OCI-LY1 (cell line): ENCODE results near the gene SPOCK2.

Experiments
- H2AFZ ChIP-seq: fragments of 200-600 bp; sonication (generic), shearing (Covaris generic); 2 replicates; pipeline ENCODE4 v1.6.0; 2014; ENCODE audit warnings: antibody characterized with exemption, mild to moderate bottlenecking, low read length
- H3F3A ChIP-seq: fragments of 200-600 bp; sonication (generic), shearing (Covaris generic); 2 replicates; pipeline ENCODE4 v1.6.0; 2014; ENCODE audit warnings: mild to moderate bottlenecking, antibody characterized with exemption, low read length, moderate library complexity; ENCODE audit not compliant: insufficient read depth
- H3K27ac ChIP-seq: fragments of 200-600 bp; sonication (generic); 2 replicates; pipeline ENCODE4 v1.5.1; 2014; ENCODE audit warnings: low read length, mixed run types, mild to moderate bottlenecking, low read depth; ENCODE audit not compliant: poor library complexity, severe bottlenecking
- H3K27me3 ChIP-seq: fragments of 200-600 bp; sonication (generic); 2 replicates; pipeline ENCODE4 v1.6.0; 2014; ENCODE audit warnings: antibody characterized with exemption, mild to moderate bottlenecking, low read length, moderate library complexity; ENCODE audit not compliant: insufficient read depth
- H3K36me3 ChIP-seq: fragments of 200-600 bp; sonication (generic); 2 replicates; pipeline ENCODE4 v1.6.1; 2014; ENCODE audit warnings: mild to moderate bottlenecking, antibody characterized with exemption, low read length, moderate library complexity, mixed read lengths; ENCODE audit not compliant: insufficient read depth
- H3K4me1 ChIP-seq: fragments of 200-600 bp; sonication (generic); 2 replicates; pipeline ENCODE4 v1.5.1; 2014; ENCODE audit warnings: mild to moderate bottlenecking, low read length, moderate library complexity; ENCODE audit not compliant: insufficient read depth, severe bottlenecking
- H3K4me2 ChIP-seq: fragments of 200-600 bp; sonication (generic), shearing (Covaris generic); 2 replicates; pipeline ENCODE4 v1.6.1; 2014; ENCODE audit warnings: low read length
- H3K4me3 ChIP-seq: fragments of 200-600 bp; sonication (generic); 2 replicates; pipeline ENCODE4 v1.5.1; 2014; ENCODE audit warnings: low read length, low read depth, mild to moderate bottlenecking, mixed read lengths; ENCODE audit not compliant: poor library complexity, severe bottlenecking
- H3K79me2 ChIP-seq: fragments of 200-600 bp; shearing (Covaris generic); 2 replicates; pipeline ENCODE4 v1.6.1; 2016; ENCODE audit warnings: mixed run types, low read length, mixed read lengths; ENCODE audit not compliant: insufficient read depth
- H3K9ac ChIP-seq: fragments of 200-600 bp; sonication (generic), shearing (Covaris generic); 2 replicates; pipeline ENCODE4 v1.6.1; 2014; ENCODE audit warnings: mild to moderate bottlenecking, low read length, mixed read lengths
- H3K9me2 ChIP-seq: fragments of 200-600 bp; sonication (generic), shearing (Covaris generic); 2 replicates; pipeline ENCODE4 v1.6.1; 2014; ENCODE audit warnings: low read depth, mild to moderate bottlenecking, low read length, mixed read lengths
- H3K9me3 ChIP-seq: fragments of 200-600 bp; shearing (Covaris generic); 2 replicates; pipeline ENCODE4 v1.6.1; 2014; ENCODE audit warnings: low read length, mixed read lengths
- H4K20me1 ChIP-seq: fragments of 200-600 bp; sonication (generic), shearing (Covaris generic); 2 replicates; pipeline ENCODE4 v1.6.0; 2016; ENCODE audit warnings: mild to moderate bottlenecking, low read length; ENCODE audit not compliant: insufficient read depth
- EZH2 ChIP-seq: fragments of 200-600 bp; sonication (generic), shearing (Covaris generic); IDR thresholded peaks from 2 replicates; pipeline ENCODE4 v1.8.0; 2017; ENCODE audit warnings: borderline replicate concordance, mixed run types, mild to moderate bottlenecking, antibody characterized with exemption, low read length, moderate library complexity, mixed read lengths
- TF ChIP-seq, protein P1 (sequence below): fragments of 200-600 bp; sonication (generic), shearing (Covaris generic); IDR thresholded peaks from 2 replicates; pipeline ENCODE4 v1.5.1; 2017; ENCODE audit warnings: mild to moderate bottlenecking, antibody characterized with exemption, low read length, moderate library complexity, mixed read lengths

Gene SPOCK2

DNA sequence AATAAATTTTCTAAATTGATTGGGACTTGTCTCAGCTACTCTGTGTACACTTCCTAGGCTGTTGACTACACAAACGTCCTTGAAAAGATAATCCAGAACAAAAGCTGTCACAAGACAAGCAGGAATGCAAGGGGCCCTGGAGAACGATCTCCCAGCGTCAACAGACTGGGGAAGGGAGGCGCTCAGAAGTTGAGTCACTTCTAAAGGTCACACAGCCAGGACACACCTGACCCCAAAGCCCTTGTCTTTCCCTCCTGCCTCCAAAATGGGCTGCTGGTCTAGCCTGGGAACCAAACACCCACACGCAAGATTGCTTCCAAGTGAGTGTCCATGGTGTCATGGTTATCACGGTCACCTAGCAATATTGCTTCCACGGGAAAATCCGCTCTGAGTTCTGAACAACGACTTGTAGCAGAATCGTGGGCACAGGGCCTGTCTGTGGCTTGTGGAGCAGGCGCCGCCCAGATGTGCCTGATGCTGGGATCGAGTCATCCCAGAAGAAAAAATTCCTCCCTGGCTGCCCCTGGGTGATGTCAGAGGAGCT lies 49.8 kb downstream of the SPOCK2 start:
- no peaks in the 10 kb centered on the region for H4K20me1 ChIP-seq
- no peaks in the 10 kb centered on the region for H3F3A ChIP-seq
- no peaks in the 10 kb centered on the region for H3K36me3 ChIP-seq
- peaks cover 11% of the 10 kb centered on the region; the same call in 1 of the 2 replicates for H3K27me3 ChIP-seq
- H3K4me1 ChIP-seq = no peaks in the 10 kb centered on the region
- H3K4me3 ChIP-seq = no peak overlapping the region
- H3K9ac ChIP-seq = no peak overlapping the region
- H3K79me2 ChIP-seq = no peaks in the 10 kb centered on the region
- no peak overlapping the region for H3K27ac ChIP-seq
- no peak overlapping the region for H2AFZ ChIP-seq
- H3K9me3 ChIP-seq = no peaks in the 10 kb centered on the region
- TF ChIP-seq EZH2 = no peak
- TF ChIP-seq, protein P1, sequence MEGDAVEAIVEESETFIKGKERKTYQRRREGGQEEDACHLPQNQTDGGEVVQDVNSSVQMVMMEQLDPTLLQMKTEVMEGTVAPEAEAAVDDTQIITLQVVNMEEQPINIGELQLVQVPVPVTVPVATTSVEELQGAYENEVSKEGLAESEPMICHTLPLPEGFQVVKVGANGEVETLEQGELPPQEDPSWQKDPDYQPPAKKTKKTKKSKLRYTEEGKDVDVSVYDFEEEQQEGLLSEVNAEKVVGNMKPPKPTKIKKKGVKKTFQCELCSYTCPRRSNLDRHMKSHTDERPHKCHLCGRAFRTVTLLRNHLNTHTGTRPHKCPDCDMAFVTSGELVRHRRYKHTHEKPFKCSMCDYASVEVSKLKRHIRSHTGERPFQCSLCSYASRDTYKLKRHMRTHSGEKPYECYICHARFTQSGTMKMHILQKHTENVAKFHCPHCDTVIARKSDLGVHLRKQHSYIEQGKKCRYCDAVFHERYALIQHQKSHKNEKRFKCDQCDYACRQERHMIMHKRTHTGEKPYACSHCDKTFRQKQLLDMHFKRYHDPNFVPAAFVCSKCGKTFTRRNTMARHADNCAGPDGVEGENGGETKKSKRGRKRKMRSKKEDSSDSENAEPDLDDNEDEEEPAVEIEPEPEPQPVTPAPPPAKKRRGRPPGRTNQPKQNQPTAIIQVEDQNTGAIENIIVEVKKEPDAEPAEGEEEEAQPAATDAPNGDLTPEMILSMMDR = no peak
- no peak overlapping the region for H3K4me2 ChIP-seq
- no peaks in the 10 kb centered on the region for H3K9me2 ChIP-seq

DNA sequence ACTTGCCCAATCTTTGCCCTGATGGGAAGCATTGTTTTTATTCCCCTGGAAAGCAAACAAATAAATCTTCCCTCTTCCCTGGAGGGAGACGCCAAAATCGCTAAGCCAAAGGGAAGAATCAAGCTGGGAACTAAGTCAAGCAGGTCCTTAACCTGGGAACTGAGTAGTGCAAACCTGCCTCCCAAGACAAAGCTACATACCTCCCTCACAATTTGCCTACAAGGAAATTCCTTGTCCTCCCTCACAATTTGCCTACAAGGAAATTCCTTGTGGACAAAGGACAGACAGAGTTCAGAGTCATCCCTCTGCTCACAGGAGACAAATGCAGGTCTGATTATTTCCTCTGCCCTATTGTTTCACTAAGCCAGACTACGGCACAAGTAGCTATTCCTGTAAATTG lies 50.5 kb downstream of the SPOCK2 start:
- H3K79me2 ChIP-seq = no peaks in the 10 kb centered on the region
- no peaks in the 10 kb centered on the region for H3K36me3 ChIP-seq
- H3K9me2 ChIP-seq = no peaks in the 10 kb centered on the region
- H3F3A ChIP-seq = no peaks in the 10 kb centered on the region
- H3K4me1 ChIP-seq = no peaks in the 10 kb centered on the region
- H4K20me1 ChIP-seq = no peaks in the 10 kb centered on the region
- no peak overlapping the region for H3K4me2 ChIP-seq
- no peaks in the 10 kb centered on the region for H3K9me3 ChIP-seq
- H3K27ac ChIP-seq = no peak overlapping the region
- H3K4me3 ChIP-seq = no peak overlapping the region
- no peak overlapping the region for H3K9ac ChIP-seq
- peaks cover 11% of the 10 kb centered on the region; the same call in 1 of the 2 replicates for H3K27me3 ChIP-seq
- no peak for TF ChIP-seq EZH2
- TF ChIP-seq, protein P1 = no peak
- no peak overlapping the region for H2AFZ ChIP-seq

DNA sequence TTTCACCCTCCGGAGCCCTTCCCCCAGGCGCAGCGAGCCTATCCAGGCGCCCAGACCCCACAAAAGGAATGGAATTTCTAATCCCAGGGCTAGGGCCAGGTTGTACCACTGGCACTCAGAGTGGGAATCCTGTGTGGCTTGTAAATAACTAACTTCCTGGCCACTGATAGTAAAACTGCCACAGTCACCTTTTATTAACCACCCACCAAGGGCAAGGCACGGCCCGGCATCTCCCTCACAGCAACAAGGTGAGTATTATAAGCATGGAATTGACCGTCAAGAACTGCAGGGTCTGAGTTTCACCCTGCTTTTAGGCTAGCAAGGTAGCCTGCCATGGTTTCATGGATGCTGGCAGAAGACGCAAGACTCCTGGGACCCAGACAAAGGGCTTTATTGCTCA lies 51.1 kb downstream of the SPOCK2 start:
- no peak overlapping the region for H3K9ac ChIP-seq
- no peak overlapping the region for H3K27ac ChIP-seq
- no peaks in the 10 kb centered on the region for H3K79me2 ChIP-seq
- H3K4me3 ChIP-seq = no peak overlapping the region
- H3K4me2 ChIP-seq = no peak overlapping the region
- H3K9me2 ChIP-seq = no peaks in the 10 kb centered on the region
- no peak overlapping the region for H2AFZ ChIP-seq
- H3K27me3 ChIP-seq = peaks cover 13% of the 10 kb centered on the region; the same call in 1 of the 2 replicates
- H3K36me3 ChIP-seq = no peaks in the 10 kb centered on the region
- H3K4me1 ChIP-seq = no peaks in the 10 kb centered on the region
- no peaks in the 10 kb centered on the region for H3F3A ChIP-seq
- no peak for TF ChIP-seq EZH2
- TF ChIP-seq, protein P1 = no peak
- H4K20me1 ChIP-seq = no peaks in the 10 kb centered on the region
- H3K9me3 ChIP-seq = no peaks in the 10 kb centered on the region
